ENCODE measurements around the gene ACTR1B. TPM values are rescaled to one million over a fixed set of nuclear protein-coding genes. Genes with fewer than 3 reads are reported as not detected.
"Not testable (repeated sequence)": the region's sequence is repeated elsewhere in the genome, so short reads cannot be mapped to it uniquely, and the experiment has no call there.

Gene ACTR1B
- 10 to 100 TPM; 46.1 to 65.4 (median 55.5) TPM for total RNA-seq
- polyA plus RNA-seq = 10 to 100 TPM; 38.3 to 50.9 (median 47.6) TPM
- long read RNA-seq, donor 1, transcript ACTR1B-201 (11 exons, 2,243 nt) = major isoform, 24 of 39 reads
- long read RNA-seq, donor 1, partial matches to known transcripts = 9 of 39 reads
- long read RNA-seq, donor 1, other reads (novel, unspliced or antisense) = 6 of 39 reads
- long read RNA-seq, donor 2, transcript ACTR1B-201 (11 exons, 2,243 nt) = major isoform, 21 of 38 reads
- long read RNA-seq, donor 2, partial matches to known transcripts = 14 of 38 reads
- long read RNA-seq, donor 2, other reads (novel, unspliced or antisense) = 3 of 38 reads

- ATAC-seq = peak; percentile 94 to 96 (median 95)
- no peaks in the 10 kb centered on the region for H3K9me3 ChIP-seq
- no peaks in the 10 kb centered on the region for H3K27me3 ChIP-seq (ENCODE audit: insufficient read depth in 3 of 3, low read length in 2 of 3)
- peak; percentile 97 to 99 for DNase-seq
- intact Hi-C loops (cut with DNase I) = loop anchor here (1.0 to 10.0 kb wide), 3 partner anchors 18 to 69 kb away; partner anchors contain the start of gene COX5B (in 1 of the 2)
- peaks cover 24% of the 10 kb centered on the region for H3K4me1 ChIP-seq
- WGBS, 3 donors = 0 to 1% (median 1%) methylated on average over 33 to 60 of the region's 60 CpGs
- H3K4me3 ChIP-seq = peak within 1 kb of the TSS; percentile 84
- H3K27ac ChIP-seq = peak within 1 kb of the TSS; percentile 98
- peaks cover 1 to 12% of the 10 kb centered on the region in 2 donors for H3K36me3 ChIP-seq (ENCODE audit: insufficient read depth in 1 of 2, low read depth in 1 of 2)
- TF ChIP-seq CTCF (IDR thresholded peaks at IDR 0.05) = peak; percentile 58
Measured at GRCh38 chr2:97663962-97664635, at the start of gene ACTR1B. TSS of gene ACTR1B (minus strand) at chr2:97664044. CDS start at chr2:97663890, 154 bp downstream.

GRCh38 chr2:97712693-97713295 is 49.0 kb upstream of the ACTR1B start:
- 50 to 71% (median 56%) methylated on average over 11 of the region's 11 CpGs for WGBS, 3 donors
- H3K9me3 ChIP-seq = no peaks in the 10 kb centered on the region
- H3K4me1 ChIP-seq = no peaks in the 10 kb centered on the region
- no peak overlapping the region for H3K4me3 ChIP-seq
- DNase-seq (peak in 1 of 2 donors; percentile 43), ATAC-seq (no peak)
- H3K36me3 ChIP-seq (ENCODE audit: insufficient read depth in 1 of 2, low read depth in 1 of 2) = no peaks in the 10 kb centered on the region
- intact Hi-C loops (cut with DNase I) = no loop called here
- no peak overlapping the region for H3K27ac ChIP-seq
- no peak for TF ChIP-seq CTCF (IDR thresholded peaks at IDR 0.05)
- peaks cover 0 to 5% (median 0%) of the 10 kb centered on the region in 3 donors for H3K27me3 ChIP-seq (ENCODE audit: insufficient read depth in 3 of 3, low read length in 2 of 3)

- intact Hi-C loops (cut with DNase I) = not testable (repeated sequence)
Measured at GRCh38 chr2:97712175-97712574, 48.3 kb upstream of the ACTR1B start.

GRCh38 chr2:97711394-97711711 is 47.5 kb upstream of the ACTR1B start:
- DNase-seq (no peak), ATAC-seq (no peak)
- Histone ChIP-seq H3K9me3 (no peaks in the 10 kb centered on the region), H3K4me3 (no peak overlapping the region), H3K27ac (no peak overlapping the region), H3K27me3 (ENCODE audit: insufficient read depth in 3 of 3, low read length in 2 of 3) (peaks cover 0 to 5% (median 0%) of the 10 kb centered on the region in 3 donors), H3K4me1 (no peaks in the 10 kb centered on the region), H3K36me3 (ENCODE audit: insufficient read depth in 1 of 2, low read depth in 1 of 2) (no peaks in the 10 kb centered on the region)
- no peak for TF ChIP-seq CTCF (IDR thresholded peaks at IDR 0.05)
- WGBS, 3 donors = 79 to 84% (median 81%) methylated on average over 6 of the region's 6 CpGs
- intact Hi-C loops (cut with DNase I) = no loop called here

More at GRCh38 chr2:97712175-97712574, 48.3 kb upstream of the ACTR1B start:
- ATAC-seq; H3K27me3 ChIP-seq (ENCODE audit: insufficient read depth in 3 of 3, low read length in 2 of 3); H3K36me3 ChIP-seq (ENCODE audit: insufficient read depth in 1 of 2, low read depth in 1 of 2); H3K27ac ChIP-seq; H3K4me1 ChIP-seq; H3K4me3 ChIP-seq; H3K9me3 ChIP-seq: not testable (repeated sequence)
- 79 to 82% (median 79%) methylated on average over 9 of the region's 9 CpGs for WGBS, 3 donors
- DNase-seq = peak in 1 of 2 donors; percentile 3

- Histone ChIP-seq H3K27ac (no peak overlapping the region), H3K4me3 (no peak overlapping the region), H3K27me3 (ENCODE audit: insufficient read depth in 3 of 3, low read length in 2 of 3) (peaks cover 0 to 5% (median 0%) of the 10 kb centered on the region in 3 donors), H3K4me1 (no peaks in the 10 kb centered on the region), H3K9me3 (no peaks in the 10 kb centered on the region), H3K36me3 (ENCODE audit: insufficient read depth in 1 of 2, low read depth in 1 of 2) (no peaks in the 10 kb centered on the region)
- ATAC-seq (no peak), DNase-seq (no peak)
- WGBS, 3 donors = 84 to 87% (median 86%) methylated on average over 8 of the region's 8 CpGs
- TF ChIP-seq CTCF (IDR thresholded peaks at IDR 0.05) = no peak
- intact Hi-C loops (cut with DNase I) = no loop called here
Measured at GRCh38 chr2:97708608-97709007, 44.8 kb upstream of the ACTR1B start.
